Measurements from ENCODE around the gene TMPRSS2. TPM values are rescaled to one million over a fixed set of nuclear protein-coding genes. Genes with fewer than 3 reads are reported as not detected.

Gene TMPRSS2
- total RNA-seq, 1 experiment from 2014 or later: 71.0 TPM

DNA sequence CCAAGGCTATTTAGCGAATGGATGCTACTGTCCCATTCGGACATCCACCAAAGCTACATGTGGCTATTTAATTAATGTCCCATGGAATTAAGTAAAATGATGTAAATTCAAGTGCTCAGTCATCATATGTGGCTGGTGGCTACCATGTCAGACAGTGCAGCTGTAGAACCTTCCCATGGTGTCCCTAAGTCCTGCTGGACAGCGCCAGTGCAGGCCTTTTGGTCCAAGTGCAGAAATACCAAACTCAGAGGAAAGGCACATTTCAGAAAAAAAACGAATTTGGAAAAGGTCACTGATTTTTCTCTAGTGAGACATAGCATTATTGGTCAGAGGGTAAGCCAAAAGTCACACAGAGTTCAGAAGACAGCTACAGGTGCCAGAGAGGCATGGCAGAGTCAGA, 17.6 kb downstream of the TMPRSS2 start:
- intact Hi-C loops (cut with micrococcal nuclease; ENCODE audit: unreplicated experiment): no loop called here
- no peaks in the 10 kb centered on the region for H3K9me3 Mint-ChIP-seq (ENCODE audit: unreplicated experiment)
- no peak overlapping the region for H3K27ac Mint-ChIP-seq (ENCODE audit: unreplicated experiment)
- peaks cover 19% of the 10 kb centered on the region for H3K4me1 Mint-ChIP-seq (ENCODE audit: low read depth, unreplicated experiment)
- Histone ChIP-seq H3K4me1 (0 out of 2 replicates have a peak, but pooled peaks cover 3% of the 10 kb centered on the region), H3K9me3 (no peaks in the 10 kb centered on the region), H3K4me3 (ENCODE audit: low read depth, low read length) (no peak overlapping the region), H3K36me3 (ENCODE audit: control insufficient read depth, insufficient read depth, low read length) (peaks cover 3% of the 10 kb centered on the region), H3K27me3 (replicated peaks; ENCODE audit: control insufficient read depth, insufficient read depth, low read length) (no peaks in the 10 kb centered on the region)
- CTCF ChIA-PET: no interaction called here
- TF ChIP-seq CTCF (IDR thresholded peaks at IDR 0.05; ENCODE audit: insufficient read depth in 1 of 2, low read depth in 1 of 2, low read length in 1 of 2, severe bottlenecking in 1 of 2, unreplicated experiment in 1 of 2): no peak
- peaks cover 80% of the 10 kb centered on the region for H3K36me3 Mint-ChIP-seq (ENCODE audit: insufficient read depth, unreplicated experiment)
- POLR2A ChIA-PET: no interaction called here
- H3K27me3 Mint-ChIP-seq (ENCODE audit: insufficient read depth, unreplicated experiment): no peaks in the 10 kb centered on the region
- no peak for DNase-seq
- BruUV-seq (replicated peaks): no TSS peak
- no peak overlapping the region for H3K4me3 Mint-ChIP-seq (ENCODE audit: unreplicated experiment)

GRCh38 chr21:41489329-41489728, 18.6 kb downstream of the TMPRSS2 start:
- intact Hi-C loops (cut with micrococcal nuclease; ENCODE audit: unreplicated experiment): no loop called here
- no peak overlapping the region for H3K4me3 ChIP-seq (ENCODE audit: low read depth, low read length)
- peaks cover 81% of the 10 kb centered on the region for H3K36me3 Mint-ChIP-seq (ENCODE audit: insufficient read depth, unreplicated experiment)
- ChIA-PET POLR2A (no interaction called here), CTCF (no interaction called here)
- peaks cover 3% of the 10 kb centered on the region for H3K36me3 ChIP-seq (ENCODE audit: control insufficient read depth, insufficient read depth, low read length)
- no peak for TF ChIP-seq CTCF (IDR thresholded peaks at IDR 0.05; ENCODE audit: insufficient read depth in 1 of 2, low read depth in 1 of 2, low read length in 1 of 2, severe bottlenecking in 1 of 2, unreplicated experiment in 1 of 2)
- no peak for DNase-seq
- H3K27ac Mint-ChIP-seq (ENCODE audit: unreplicated experiment): no peak overlapping the region
- no peak overlapping the region for H3K4me3 Mint-ChIP-seq (ENCODE audit: unreplicated experiment)
- no peaks in the 10 kb centered on the region for H3K27me3 ChIP-seq (replicated peaks; ENCODE audit: control insufficient read depth, insufficient read depth, low read length)
- H3K9me3 ChIP-seq: no peaks in the 10 kb centered on the region
- H3K4me1 Mint-ChIP-seq (ENCODE audit: low read depth, unreplicated experiment): peaks cover 19% of the 10 kb centered on the region
- H3K27me3 Mint-ChIP-seq (ENCODE audit: insufficient read depth, unreplicated experiment): no peaks in the 10 kb centered on the region
- 0 out of 2 replicates have a peak, but pooled peaks cover 3% of the 10 kb centered on the region for H3K4me1 ChIP-seq
- H3K9me3 Mint-ChIP-seq (ENCODE audit: unreplicated experiment): no peaks in the 10 kb centered on the region
- no TSS peak for BruUV-seq (replicated peaks)

GRCh38 chr21:41488080-41488479, 19.9 kb downstream of the TMPRSS2 start:
- TF ChIP-seq CTCF (IDR thresholded peaks at IDR 0.05; ENCODE audit: insufficient read depth in 1 of 2, low read depth in 1 of 2, low read length in 1 of 2, severe bottlenecking in 1 of 2, unreplicated experiment in 1 of 2): no peak
- Mint-ChIP-seq H3K9me3 (ENCODE audit: unreplicated experiment) (no peaks in the 10 kb centered on the region), H3K27me3 (ENCODE audit: insufficient read depth, unreplicated experiment) (no peaks in the 10 kb centered on the region), H3K27ac (ENCODE audit: unreplicated experiment) (no peak overlapping the region), H3K4me1 (ENCODE audit: low read depth, unreplicated experiment) (peaks cover 8% of the 10 kb centered on the region), H3K36me3 (ENCODE audit: insufficient read depth, unreplicated experiment) (peaks cover 74% of the 10 kb centered on the region), H3K4me3 (ENCODE audit: unreplicated experiment) (no peak overlapping the region)
- Histone ChIP-seq H3K36me3 (ENCODE audit: control insufficient read depth, insufficient read depth, low read length) (peaks cover 3% of the 10 kb centered on the region; the same call in 1 of the 2 replicates), H3K4me1 (0 out of 2 replicates have a peak, but pooled peaks cover 3% of the 10 kb centered on the region), H3K4me3 (ENCODE audit: low read depth, low read length) (no peak overlapping the region), H3K9me3 (no peaks in the 10 kb centered on the region), H3K27me3 (replicated peaks; ENCODE audit: control insufficient read depth, insufficient read depth, low read length) (no peaks in the 10 kb centered on the region)
- intact Hi-C loops (cut with micrococcal nuclease; ENCODE audit: unreplicated experiment): no loop called here
- POLR2A ChIA-PET: no interaction called here
- CTCF ChIA-PET: no interaction called here
- BruUV-seq (replicated peaks): no TSS peak
- no peak for DNase-seq

All from Caco-2 (cell line).